ENCODE data around the gene SCLT1.
"Not testable (repeated sequence)": the region's sequence is repeated elsewhere in the genome, so short reads cannot be mapped to it uniquely, and the experiment has no call there.

Gene SCLT1

GRCh38 chr4:129093191-129093920 is at the start of gene SCLT1:
Gene SCLT1, minus strand, starts transcription at chr4:129093539. Its CDS starts 436 bp downstream, at chr4:129093103.
- DNase-seq = peak; percentile 69

- DNase-seq = no peak
Measured at GRCh38 chr4:129140521-129140920, 47.2 kb upstream of the SCLT1 start.

- DNase-seq = no peak
Measured at GRCh38 chr4:129138810-129139496, 45.6 kb upstream of the SCLT1 start.

- DNase-seq = no peak
Measured at GRCh38 chr4:129136433-129136832, 43.1 kb upstream of the SCLT1 start.

- no peak for DNase-seq
Measured at GRCh38 chr4:129131343-129131742, 38.0 kb upstream of the SCLT1 start.

- DNase-seq = no peak
Measured at GRCh38 chr4:129129143-129129542, 35.8 kb upstream of the SCLT1 start.

GRCh38 chr4:129126614-129127013 is 33.3 kb upstream of the SCLT1 start:
- not testable (repeated sequence) for DNase-seq

GRCh38 chr4:129117705-129118104 is 24.4 kb upstream of the SCLT1 start:
- no peak for DNase-seq

- DNase-seq = no peak
Measured at GRCh38 chr4:129113919-129114318, 20.6 kb upstream of the SCLT1 start.

GRCh38 chr4:129113434-129113833 is 20.1 kb upstream of the SCLT1 start:
- no peak for DNase-seq

GRCh38 chr4:129111919-129112318 is 18.6 kb upstream of the SCLT1 start:
- DNase-seq = no peak

- no peak for DNase-seq
Measured at GRCh38 chr4:129110931-129111330, 17.6 kb upstream of the SCLT1 start.

- no peak for DNase-seq
Measured at GRCh38 chr4:129109965-129110824, 16.9 kb upstream of the SCLT1 start.

GRCh38 chr4:129098531-129099001 is 5.2 kb upstream of the SCLT1 start:
- DNase-seq = no peak

- no peak for DNase-seq
Measured at GRCh38 chr4:129095811-129096454, 2.6 kb upstream of the SCLT1 start, which contains the start of gene C4orf33. Gene C4orf33, plus strand, starts transcription at chr4:129096152. Its CDS starts 6,459 bp downstream, at chr4:129102611.

GRCh38 chr4:129094347-129094746 is 1.0 kb upstream of the SCLT1 start:
- no peak for DNase-seq

- DNase-seq = peak; percentile 39
Measured at GRCh38 chr4:129092631-129093190, 628 bp downstream of the SCLT1 start.

- no peak for DNase-seq
Measured at GRCh38 chr4:129087516-129087915, 5.8 kb downstream of the SCLT1 start.

GRCh38 chr4:129085472-129085871 is 7.9 kb downstream of the SCLT1 start:
- no peak for DNase-seq

GRCh38 chr4:129082302-129082701 is 11.0 kb downstream of the SCLT1 start:
- no peak for DNase-seq

GRCh38 chr4:129080129-129080528 is 13.2 kb downstream of the SCLT1 start:
- DNase-seq = no peak

- DNase-seq = no peak
Measured at GRCh38 chr4:129077326-129077725, 16.0 kb downstream of the SCLT1 start.
